ENCODE data around the gene TBC1D22A.
A peak's percentile ranks its signal among the peaks of the same experiment; 100 is the strongest.

DNA sequence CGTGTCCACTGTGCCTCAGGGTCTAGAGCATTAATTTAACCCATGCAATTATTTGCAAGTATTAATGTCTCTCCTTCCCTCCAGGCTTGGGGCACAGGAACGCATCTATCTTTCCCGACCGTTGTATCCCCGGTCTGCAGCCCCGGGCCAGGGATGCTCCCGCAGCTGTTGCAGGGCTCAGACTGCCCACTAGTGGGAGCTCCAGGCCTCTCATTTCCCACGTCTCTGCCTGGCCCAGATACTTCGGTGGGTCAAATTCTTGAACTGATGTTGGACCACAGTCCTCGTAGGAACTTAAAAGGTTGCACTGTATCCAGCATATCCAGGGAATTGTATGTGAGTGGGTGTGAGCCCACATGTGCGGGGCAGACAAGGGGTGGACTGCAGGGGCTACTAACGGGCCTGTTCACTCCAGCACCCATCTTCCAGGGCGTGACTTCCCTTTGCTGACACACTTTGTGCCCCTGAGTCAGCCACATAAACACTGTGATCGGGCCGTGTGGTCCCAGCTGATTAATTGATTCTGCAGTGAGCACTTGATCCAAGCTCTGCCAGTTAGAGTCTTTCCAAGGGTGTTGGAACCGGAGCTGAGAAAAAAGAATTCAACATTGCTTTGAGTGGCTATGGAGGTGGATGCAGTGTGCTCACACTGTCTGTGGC, 451.3 kb downstream of the TBC1D22A start:
- TF ChIP-seq, protein P1, sequence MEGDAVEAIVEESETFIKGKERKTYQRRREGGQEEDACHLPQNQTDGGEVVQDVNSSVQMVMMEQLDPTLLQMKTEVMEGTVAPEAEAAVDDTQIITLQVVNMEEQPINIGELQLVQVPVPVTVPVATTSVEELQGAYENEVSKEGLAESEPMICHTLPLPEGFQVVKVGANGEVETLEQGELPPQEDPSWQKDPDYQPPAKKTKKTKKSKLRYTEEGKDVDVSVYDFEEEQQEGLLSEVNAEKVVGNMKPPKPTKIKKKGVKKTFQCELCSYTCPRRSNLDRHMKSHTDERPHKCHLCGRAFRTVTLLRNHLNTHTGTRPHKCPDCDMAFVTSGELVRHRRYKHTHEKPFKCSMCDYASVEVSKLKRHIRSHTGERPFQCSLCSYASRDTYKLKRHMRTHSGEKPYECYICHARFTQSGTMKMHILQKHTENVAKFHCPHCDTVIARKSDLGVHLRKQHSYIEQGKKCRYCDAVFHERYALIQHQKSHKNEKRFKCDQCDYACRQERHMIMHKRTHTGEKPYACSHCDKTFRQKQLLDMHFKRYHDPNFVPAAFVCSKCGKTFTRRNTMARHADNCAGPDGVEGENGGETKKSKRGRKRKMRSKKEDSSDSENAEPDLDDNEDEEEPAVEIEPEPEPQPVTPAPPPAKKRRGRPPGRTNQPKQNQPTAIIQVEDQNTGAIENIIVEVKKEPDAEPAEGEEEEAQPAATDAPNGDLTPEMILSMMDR (IDR thresholded peaks at IDR 0.05): peak in 2 of 3 donors; percentile 22 to 34
- no peak for TF ChIP-seq POLR2AphosphoS5 (IDR thresholded peaks at IDR 0.05)
